GM18951 (cell line): ENCODE data around the gene UMOD.

Source experiments
- POLR2A ChIP-seq: IDR thresholded peaks from 4 replicates; pipeline ENCODE4 v1.6.1; 2011; ENCODE audit warnings: mild to moderate bottlenecking; ENCODE audit not compliant: insufficient read length, insufficient read depth; ENCODE audit errors: extremely low read depth
- in situ Hi-C: fragments of 300-500 bp; cut with MboI; formaldehyde crosslinking; loops from one replicate; pipeline ENCODE4 v1.12.0; 2022; ENCODE audit warnings: low sequenced_read_pairs, mixed read lengths, inconsistent platforms; ENCODE audit not compliant: unreplicated experiment

UMOD gene

DNA sequence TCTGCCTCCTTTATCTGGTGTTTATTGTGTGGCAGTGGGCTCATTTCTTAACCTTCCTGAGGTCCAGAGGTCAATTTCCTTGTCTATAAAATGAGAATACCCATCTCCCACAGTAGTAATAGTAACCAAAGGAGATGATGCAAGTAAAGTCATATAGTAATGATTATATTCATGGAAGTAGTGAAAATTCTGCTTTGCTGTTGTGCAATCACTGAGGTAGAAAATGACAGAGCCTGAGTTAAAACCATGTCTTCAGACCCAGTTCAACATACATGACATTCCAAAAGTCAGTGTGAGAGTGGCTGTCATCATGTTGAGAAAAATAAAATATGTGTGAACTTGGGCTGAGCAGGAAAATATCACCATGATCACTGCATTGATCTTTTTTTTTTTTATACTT is 864 bp upstream of the UMOD start:
- in situ Hi-C loops = no loop called here
- no peak for TF ChIP-seq POLR2A

DNA sequence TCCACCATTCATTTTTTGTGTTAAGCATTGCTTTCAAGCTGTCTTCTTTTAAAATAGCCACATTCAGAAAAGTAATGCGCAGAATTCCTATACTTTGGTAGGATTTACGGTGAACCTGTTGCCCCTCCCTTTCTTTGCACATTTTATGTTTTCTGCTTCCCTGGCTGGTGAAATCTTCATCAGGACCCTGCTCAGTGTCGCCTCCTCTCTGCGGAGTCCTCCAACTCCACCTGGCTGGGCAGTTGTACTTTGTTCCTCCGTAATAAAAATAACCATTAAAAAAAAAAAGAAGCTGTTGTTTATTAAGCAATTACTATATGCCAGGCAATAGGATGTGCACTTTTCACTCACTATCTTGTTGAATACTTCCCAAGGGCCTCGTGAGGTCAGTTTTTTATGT is 2.9 kb downstream of the UMOD start:
- TF ChIP-seq POLR2A = no peak
- in situ Hi-C loops = no loop called here

DNA sequence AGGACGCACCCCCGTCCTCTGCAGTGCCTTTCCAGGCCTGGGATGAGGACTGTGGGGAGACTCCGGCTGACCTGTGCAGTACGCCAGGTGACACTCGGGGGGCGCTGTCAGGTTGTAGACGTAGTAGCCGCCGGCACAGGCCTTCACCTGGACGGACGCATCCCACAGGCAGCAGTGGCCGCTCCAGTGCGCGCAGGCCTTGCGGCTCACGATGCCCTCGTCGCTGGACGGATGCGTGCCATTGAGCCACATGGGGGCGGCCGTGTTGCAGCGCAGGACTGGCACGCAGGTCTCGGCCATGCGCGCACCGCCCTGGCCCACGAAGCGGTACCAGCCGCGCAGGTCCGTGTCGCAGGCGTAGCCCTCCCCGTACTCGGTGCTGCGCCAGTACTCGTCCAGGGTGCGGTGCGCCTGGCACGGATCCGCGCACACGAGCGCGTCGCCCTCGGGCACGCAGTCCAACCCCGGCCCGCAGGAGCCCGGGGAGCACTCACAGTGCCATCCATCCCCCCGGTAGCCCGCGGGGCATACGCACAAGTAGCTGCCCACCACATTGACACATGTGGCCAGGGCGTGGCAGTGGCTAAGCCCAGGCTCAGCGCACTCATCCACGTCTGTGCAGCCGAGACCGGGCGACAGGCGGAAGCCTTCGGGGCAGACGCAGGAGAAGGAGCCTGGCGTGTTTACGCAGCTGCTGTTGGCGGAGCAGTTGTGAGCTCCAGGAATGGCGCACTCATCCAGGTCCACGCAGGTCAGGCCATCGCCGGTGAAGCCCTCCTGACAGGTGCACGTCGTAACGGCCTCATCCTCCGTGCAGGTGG is 3.9 kb downstream of the UMOD start:
- TF ChIP-seq POLR2A = no peak
- in situ Hi-C loops = no loop called here

DNA sequence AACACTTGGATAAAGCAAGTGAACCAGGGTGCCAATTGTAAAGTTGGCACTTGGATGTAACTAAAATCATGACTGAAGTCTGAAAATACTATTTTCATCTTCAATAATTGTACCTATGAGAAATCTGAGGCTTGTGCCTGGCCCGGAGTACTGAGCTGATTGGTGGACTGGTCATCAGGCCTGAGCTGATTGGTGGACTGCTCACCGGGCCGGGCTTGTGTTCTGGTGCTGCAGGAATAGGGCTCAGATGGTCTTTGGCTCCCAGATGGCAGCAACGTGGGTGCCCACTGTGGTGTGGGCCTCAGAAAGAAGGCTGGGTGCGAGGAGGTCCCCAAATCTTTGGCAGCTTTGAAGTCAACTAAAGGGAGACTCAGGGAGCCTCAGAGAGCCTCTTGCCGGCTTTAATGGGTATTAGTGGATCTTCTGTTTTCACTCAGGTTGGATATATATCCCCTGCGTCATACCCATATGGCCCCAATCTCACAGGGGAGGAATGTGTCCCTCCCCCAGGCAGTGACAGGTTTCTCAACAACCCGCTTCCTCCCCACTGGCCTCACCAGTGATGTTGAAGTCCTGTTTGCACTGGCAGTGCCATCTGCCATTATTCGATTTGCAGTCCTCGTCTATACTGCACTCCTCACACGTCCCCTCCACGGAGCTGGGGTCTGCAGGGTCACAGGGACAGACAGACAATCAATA is 4.7 kb downstream of the UMOD start:
- TF ChIP-seq POLR2A = no peak
- in situ Hi-C loops = no loop called here

DNA sequence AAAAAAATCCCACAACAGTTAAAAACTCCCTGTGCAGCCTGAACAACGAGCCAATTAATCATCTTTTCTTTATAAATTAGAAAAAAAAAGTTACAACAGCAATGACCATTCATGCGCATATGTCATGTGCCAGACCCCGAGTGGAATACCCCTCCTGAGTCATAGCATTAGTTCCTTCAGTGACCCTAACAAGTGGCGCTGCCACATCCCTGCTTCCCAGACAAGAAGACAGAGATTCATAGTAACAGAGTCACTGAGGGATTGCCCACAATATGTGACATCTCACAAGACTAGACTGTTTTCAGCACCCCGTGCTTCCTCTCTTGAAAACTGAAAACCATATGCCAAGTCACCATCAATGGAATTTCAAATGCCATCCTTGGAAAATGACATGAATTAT is 7.9 kb downstream of the UMOD start:
- in situ Hi-C loops = no loop called here
- no peak for TF ChIP-seq POLR2A

DNA sequence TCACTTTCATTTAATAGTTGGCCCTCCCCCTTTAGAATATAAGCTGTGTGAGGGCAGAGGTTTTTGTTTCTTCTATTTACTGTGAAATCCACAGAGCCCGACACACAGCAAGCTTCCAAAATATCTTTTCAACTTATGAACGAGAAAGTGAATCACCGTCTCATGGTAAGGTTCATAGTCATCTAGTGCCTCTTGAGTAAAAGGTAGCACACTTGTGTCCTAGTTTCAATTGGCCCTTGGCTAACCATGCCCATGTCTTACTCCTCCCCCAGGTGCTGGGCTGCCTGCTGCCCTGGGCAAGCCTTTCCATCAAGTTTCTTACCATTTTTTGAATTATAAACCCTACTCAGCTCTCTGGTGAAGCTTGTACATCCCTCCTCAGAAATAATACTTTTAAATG is 12.8 kb downstream of the UMOD start:
- TF ChIP-seq POLR2A = no peak
- in situ Hi-C loops = no loop called here

DNA sequence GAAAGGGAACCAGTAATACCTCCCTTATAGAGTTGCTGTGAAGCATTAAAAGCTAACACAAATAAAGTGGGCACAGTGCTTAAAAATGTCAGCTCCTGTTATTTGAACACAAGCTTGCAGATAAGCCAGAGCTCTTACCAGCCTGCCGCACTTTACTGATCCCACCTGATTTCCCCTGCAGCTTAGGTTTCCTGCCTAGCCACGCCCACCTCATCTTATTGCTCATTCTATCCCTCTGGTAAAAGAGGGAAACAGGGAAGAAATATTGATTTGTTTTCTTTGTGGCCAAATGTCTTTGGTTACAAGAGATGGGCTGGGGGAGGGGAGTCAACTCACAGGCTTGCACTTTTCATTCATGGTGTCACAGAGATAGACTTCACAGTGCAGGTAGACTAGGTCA is 15.6 kb downstream of the UMOD start:
- in situ Hi-C loops = no loop called here
- no peak for TF ChIP-seq POLR2A

DNA sequence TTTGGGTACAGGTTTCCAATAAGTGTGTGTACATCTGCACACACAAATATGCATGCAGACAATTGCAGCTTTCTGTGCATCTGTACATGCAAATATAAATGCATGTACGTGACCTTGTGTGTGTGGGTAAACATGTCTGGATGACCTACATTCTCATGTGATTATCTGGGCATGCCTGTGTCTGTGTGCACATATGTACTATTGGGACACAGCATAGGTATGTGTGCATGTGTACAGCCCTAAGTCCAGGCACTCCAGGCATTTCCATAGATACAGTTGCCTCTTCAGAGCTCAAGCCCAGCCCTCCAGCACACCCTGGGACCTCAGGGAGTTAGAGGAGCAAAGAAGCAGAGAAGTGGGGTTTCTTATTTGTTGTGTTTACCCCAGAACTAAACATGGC is 18.1 kb downstream of the UMOD start:
- in situ Hi-C loops = no loop called here
- TF ChIP-seq POLR2A = no peak

DNA sequence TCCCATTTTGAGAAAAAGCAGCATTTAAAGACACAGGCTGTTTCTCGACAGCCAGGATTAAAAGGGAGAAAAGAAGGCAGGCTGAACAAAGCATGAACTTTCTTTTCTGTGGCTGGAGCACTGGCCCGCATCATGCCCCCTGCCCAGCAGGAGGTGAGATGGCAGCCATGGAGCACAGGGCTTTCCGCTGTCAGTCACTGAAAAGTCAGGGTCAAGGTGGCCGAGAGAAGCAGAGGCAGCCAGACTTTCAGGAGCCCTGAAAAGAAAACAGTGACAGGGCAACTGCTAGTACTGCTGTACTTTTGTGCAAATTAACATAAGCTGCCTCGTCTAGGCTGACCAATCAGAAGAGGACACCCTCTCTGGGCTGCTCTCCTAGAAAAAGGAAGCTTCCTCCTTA is 19.4 kb downstream of the UMOD start:
- in situ Hi-C loops = no loop called here
- TF ChIP-seq POLR2A = no peak

DNA sequence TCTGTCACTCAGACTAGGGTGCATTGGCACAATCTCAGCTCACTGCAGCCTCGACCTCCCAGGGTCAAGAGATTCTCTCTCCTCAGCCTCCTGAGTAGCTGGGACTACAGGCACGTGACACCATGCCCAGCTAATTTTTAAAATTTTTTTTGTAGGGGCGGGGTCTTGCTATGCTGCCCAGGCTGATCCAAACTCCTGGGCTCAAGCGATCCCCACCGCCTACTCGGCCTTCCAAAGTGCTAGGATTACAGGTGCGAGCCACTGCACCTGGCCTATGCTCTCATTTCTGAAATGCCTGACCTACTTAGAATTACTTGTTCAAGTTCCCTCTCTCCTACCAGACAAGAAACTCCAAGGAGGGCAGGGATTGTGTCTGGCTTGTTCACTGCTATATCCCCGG is 20.1 kb downstream of the UMOD start:
- no peak for TF ChIP-seq POLR2A
- in situ Hi-C loops = no loop called here

DNA sequence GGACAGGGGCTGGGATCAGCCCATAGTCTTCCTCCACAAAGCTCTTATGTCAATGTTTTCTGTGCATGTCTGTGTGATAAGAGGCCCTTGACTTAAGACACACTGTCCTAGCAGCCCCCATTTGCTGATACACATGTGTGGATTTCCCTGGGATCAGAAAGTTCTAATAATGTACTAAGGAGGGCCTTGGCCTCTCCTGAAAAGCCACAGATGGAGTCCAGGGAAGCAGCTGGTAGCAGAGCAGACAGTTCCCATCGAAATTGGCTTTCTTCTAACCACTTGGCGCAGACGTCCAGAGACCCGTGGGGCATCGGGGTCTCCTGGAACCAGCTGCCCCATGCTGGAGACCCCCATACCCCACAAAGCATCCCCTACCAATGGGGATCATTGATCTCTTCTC is 20.9 kb downstream of the UMOD start:
- in situ Hi-C loops = no loop called here
- no peak for TF ChIP-seq POLR2A

DNA sequence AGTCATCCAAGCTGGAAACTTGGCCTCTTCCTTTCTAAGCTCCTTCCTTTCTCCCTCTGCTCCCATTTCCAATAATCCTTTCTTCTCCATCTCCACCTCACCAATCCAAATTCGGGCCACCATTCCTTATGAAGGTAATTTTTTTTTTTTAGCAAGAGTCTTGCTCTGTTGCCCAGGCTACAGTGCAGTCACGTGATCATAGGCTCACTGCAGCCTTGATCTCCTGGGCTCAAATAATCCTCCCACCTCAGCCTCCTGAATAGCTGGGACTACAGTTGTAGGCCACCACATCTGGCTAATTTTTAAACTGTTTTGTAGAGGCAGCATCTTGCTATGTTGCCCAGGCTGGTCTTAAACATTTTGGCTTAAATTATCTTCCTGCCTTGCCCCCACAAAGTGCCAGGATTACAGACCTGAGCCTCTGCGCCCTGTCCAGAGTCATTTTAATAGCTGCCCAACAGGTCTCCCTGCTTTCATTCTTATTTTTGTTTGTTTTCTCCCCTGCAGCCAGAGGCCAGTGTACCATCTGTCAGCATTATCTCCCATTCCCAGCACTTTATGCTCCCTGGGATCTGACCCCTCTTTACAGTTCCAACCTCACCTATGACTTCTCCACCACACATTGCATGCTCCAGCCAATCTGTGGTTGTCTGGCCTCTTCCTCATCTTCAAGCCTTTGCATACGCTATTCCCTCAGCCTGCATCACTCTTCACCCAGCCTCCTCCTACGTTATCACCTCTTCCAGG is 22.9 kb downstream of the UMOD start:
- no peak for TF ChIP-seq POLR2A
- in situ Hi-C loops = no loop called here

DNA sequence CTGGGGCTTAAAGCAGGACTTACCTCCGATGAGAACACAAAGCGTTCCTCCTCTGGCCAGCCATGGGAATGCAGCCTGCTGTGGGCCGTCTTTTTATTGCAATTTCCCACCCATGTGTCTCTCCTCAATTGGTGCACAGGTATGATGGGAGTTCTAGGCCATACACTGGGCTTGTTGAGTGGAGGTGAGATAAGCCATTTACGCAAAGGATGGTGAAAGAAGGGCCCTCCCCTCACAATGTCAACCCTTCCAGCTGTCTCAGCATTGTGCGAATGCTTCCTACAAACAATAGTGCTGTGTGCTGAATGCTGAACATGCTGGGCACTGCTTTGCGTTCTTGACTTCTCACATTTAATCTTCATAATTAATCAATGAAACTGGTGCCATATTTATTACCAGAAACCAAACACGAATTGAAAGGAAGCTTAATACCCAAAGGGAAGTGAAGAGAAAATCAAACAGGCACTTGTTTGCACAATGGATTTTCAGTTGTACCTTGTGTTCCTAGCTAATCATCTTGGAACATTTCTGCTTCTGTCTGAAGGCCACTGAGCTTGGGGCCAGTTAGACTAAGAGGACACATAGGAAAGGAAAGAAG is 25.0 kb downstream of the UMOD start, which contains the start of gene GP2:
GP2 (minus strand) TSS at position 70 of the 598 bp plus-strand sequence. CDS start 1,082 bp downstream, outside the sequence.
- in situ Hi-C loops = no loop called here
- no peak for TF ChIP-seq POLR2A

DNA sequence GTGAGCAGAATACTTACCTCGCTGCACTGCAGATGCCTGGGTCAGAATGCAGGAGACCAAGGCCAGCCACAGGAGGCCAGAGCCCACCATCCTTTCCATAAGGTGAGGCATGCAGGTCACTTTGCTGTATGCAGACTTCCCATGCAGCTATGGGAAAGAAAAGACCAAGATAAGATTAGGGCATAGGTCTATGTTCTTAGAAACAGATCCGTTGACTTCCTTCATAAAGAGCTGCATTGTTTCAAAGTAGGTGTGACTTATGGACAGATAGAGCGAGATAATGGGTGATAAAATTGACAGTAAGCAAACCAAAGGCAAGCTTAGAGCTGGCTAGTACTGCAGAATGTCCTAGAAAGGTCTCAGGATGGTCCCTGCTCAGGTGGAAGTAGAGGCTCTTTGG is 26.2 kb downstream of the UMOD start:
- TF ChIP-seq POLR2A = no peak
- in situ Hi-C loops = no loop called here

DNA sequence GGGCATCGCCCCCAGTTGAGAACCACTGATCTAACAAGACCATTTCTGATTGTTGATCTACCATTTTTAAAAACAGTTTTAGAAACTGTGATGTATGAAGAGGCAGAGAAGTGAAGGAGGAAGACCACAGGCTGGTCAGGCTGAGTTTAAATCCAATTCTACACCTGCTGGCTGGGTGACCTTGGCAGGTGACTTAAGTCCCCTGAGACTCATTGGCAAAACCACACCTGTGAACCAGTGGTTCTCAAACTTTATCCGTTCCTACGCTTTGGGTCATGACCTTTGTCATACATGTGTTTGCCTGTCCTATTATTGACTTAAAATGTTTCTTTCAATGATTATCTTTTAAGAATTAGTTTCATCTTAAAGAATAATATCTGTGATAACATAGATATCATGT is 27.5 kb downstream of the UMOD start:
- TF ChIP-seq POLR2A = no peak
- in situ Hi-C loops = no loop called here
